NB4 (cell line): ENCODE measurements around the gene CD28.
A peak's percentile ranks its signal among the peaks of the same experiment; 100 is the strongest.

Experiments used
- DNase-seq: peaks from one replicate; pipeline ENCODE4 v3.0.0; 2010; ENCODE audit warnings: low read depth
- H3K4me3 ChIP-seq: one replicate; pipeline ENCODE4 v1.5.1; 2011; ENCODE audit warnings: mild to moderate bottlenecking, low read depth, low read length, moderate library complexity
- CTCF ChIP-seq: IDR thresholded peaks from one replicate; pipeline ENCODE4 v1.5.1; 2012; ENCODE audit warnings: low read depth, low read length
- MAX ChIP-seq: IDR thresholded peaks from 2 replicates; pipeline ENCODE4 v1.6.1; 2011; ENCODE audit warnings: low read depth, low read length
- MYC ChIP-seq: IDR thresholded peaks from 2 replicates; pipeline ENCODE4 v1.6.1; 2011; ENCODE audit warnings: low read depth, low read length
- POLR2A ChIP-seq: IDR thresholded peaks from 2 replicates; pipeline ENCODE4 v1.6.1; 2011; ENCODE audit warnings: mild to moderate bottlenecking; ENCODE audit not compliant: insufficient read length; ENCODE audit errors: extremely low read depth

Gene CD28

GRCh38 chr2:203672856-203673255 lies 33.6 kb upstream of the CD28 start:
- DNase-seq = no peak
- no peak overlapping the region for H3K4me3 ChIP-seq
- no peak for TF ChIP-seq POLR2A
- TF ChIP-seq MAX = no peak
- no peak for TF ChIP-seq MYC
- TF ChIP-seq CTCF = no peak

- peak; percentile 94 for DNase-seq
- peak; percentile 91 for TF ChIP-seq MAX
- no peak for TF ChIP-seq CTCF
- TF ChIP-seq MYC = peak; percentile 93
- no peak overlapping the region for H3K4me3 ChIP-seq
Observed at GRCh38 chr2:203673933-203674332, 32.5 kb upstream of the CD28 start.

- TF ChIP-seq CTCF (no peak), MYC (no peak), MAX (no peak), POLR2A (no peak)
- DNase-seq = no peak
- H3K4me3 ChIP-seq = no peak overlapping the region
Observed at GRCh38 chr2:203675086-203675485, 31.4 kb upstream of the CD28 start.

- H3K4me3 ChIP-seq = no peak overlapping the region
- no peak for DNase-seq
- TF ChIP-seq MYC (no peak), MAX (no peak), CTCF (no peak), POLR2A (no peak)
Observed at GRCh38 chr2:203678971-203679370, 27.5 kb upstream of the CD28 start.

GRCh38 chr2:203679401-203679800 lies 27.0 kb upstream of the CD28 start:
- no peak overlapping the region for H3K4me3 ChIP-seq
- TF ChIP-seq MYC (no peak), MAX (no peak), POLR2A (no peak), CTCF (no peak)
- no peak for DNase-seq

- no peak overlapping the region for H3K4me3 ChIP-seq
- peak; percentile 54 for DNase-seq
- TF ChIP-seq POLR2A (no peak), MYC (no peak), MAX (no peak), CTCF (no peak)
Observed at GRCh38 chr2:203681978-203682377, 24.5 kb upstream of the CD28 start.
